HepG2 (cell line): Measurements from ENCODE around the gene ADH5.

Experiments
- CTCF ChIP-seq: sonication (generic); formaldehyde crosslinking; IDR thresholded peaks from 2 replicates; pipeline ENCODE4 v1.5.0; 2020; ENCODE audit warnings: mild to moderate bottlenecking, missing genetic modification reagents, moderate library complexity
- FOXA1 ChIP-seq, 2 experiments: fragments of 450-650 bp in 1 of 2; sonication (generic) in 1 of 2; formaldehyde crosslinking in 1 of 2; IDR thresholded peaks; 2 replicates each; pipeline versions ENCODE4 v1.4.0 to v1.6.1; 2016 to 2020; ENCODE audit warnings: missing genetic modification reagents in 1 of 2
- PHF21A ChIP-seq: sonication (generic); formaldehyde crosslinking; IDR thresholded peaks from 2 replicates; pipeline ENCODE4 v1.5.0; 2020; ENCODE audit warnings: mild to moderate bottlenecking, missing genetic modification reagents
- SMAD1 ChIP-seq: sonication (generic); formaldehyde crosslinking; IDR thresholded peaks from 2 replicates; pipeline ENCODE4 v1.4.0; 2020; ENCODE audit warnings: missing genetic modification reagents, low read depth, mild to moderate bottlenecking, borderline replicate concordance
- TAF1 ChIP-seq: sonication (generic); formaldehyde crosslinking; IDR thresholded peaks from 2 replicates; pipeline ENCODE4 v1.4.0; 2020; ENCODE audit warnings: missing genetic modification reagents
- ZNF670 ChIP-seq: sonication (generic); formaldehyde crosslinking; IDR thresholded peaks from 2 replicates; pipeline ENCODE4 v1.8.0; 2022; ENCODE audit warnings: mild to moderate bottlenecking, missing genetic modification reagents, borderline replicate concordance
- ZSCAN30 ChIP-seq: sonication (generic); formaldehyde crosslinking; IDR thresholded peaks from 2 replicates; pipeline ENCODE4 v1.5.0; 2020; ENCODE audit warnings: mild to moderate bottlenecking, missing genetic modification reagents

- no peak for TF ChIP-seq ZSCAN30 (CRISPR knock-in tag)
- TF ChIP-seq PHF21A (CRISPR knock-in tag), result no peak
- TF ChIP-seq ZNF670, result no peak
- TF ChIP-seq CTCF (CRISPR knock-in tag), result no peak
- TF ChIP-seq TAF1 (CRISPR knock-in tag), result no peak
- no peak for TF ChIP-seq FOXA1 (IDR thresholded peaks at IDR 0.05)
- TF ChIP-seq FOXA1 (CRISPR knock-in tag; IDR thresholded peaks at IDR 0.05), result no peak
- no peak for TF ChIP-seq SMAD1
Measured at GRCh38 chr4:99077177-99077576, 11.4 kb downstream of the ADH5 start.
